Liver (tissue), 9 donors: ENCODE data around the gene PDE4D. TPM values are rescaled to one million over a fixed set of nuclear protein-coding genes. Genes with fewer than 3 reads are reported as not detected.

Source experiments
- DNase-seq: peaks from one replicate; pipeline ENCODE4 v3.0.0-alpha.2; 2017; ENCODE audit warnings: low spot score
- H3K27ac ChIP-seq, 2 donors: one replicate each; pipeline ENCODE4 v1.7.0; 2013; ENCODE audit warnings: inconsistent platforms in 2 of 2, low read length in 2 of 2, control low read depth in 1 of 2, low read depth in 1 of 2, mild to moderate bottlenecking in 1 of 2
- H3K27me3 ChIP-seq, 4 donors: one replicate each; pipeline versions ENCODE4 v1.6.1 to v1.7.0; 2013; ENCODE audit warnings: low read length in 3 of 4, inconsistent platforms in 1 of 4, mild to moderate bottlenecking in 1 of 4, moderate library complexity in 1 of 4; ENCODE audit not compliant: control insufficient read depth in 4 of 4, insufficient read depth in 4 of 4
- H3K36me3 ChIP-seq, 4 donors: one replicate each; pipeline versions ENCODE4 v1.6.1 to v1.7.0; 2013; ENCODE audit warnings: low read length in 3 of 4, mild to moderate bottlenecking in 3 of 4, low read depth in 1 of 4, moderate library complexity in 1 of 4; ENCODE audit not compliant: control insufficient read depth in 4 of 4, insufficient read depth in 3 of 4
- H3K4me1 ChIP-seq, 4 donors: one replicate each; pipeline versions ENCODE4 v1.6.1 to v1.7.0; 2013; ENCODE audit warnings: low read length in 3 of 4, mild to moderate bottlenecking in 3 of 4, moderate library complexity in 1 of 4; ENCODE audit not compliant: control insufficient read depth in 4 of 4, insufficient read depth in 4 of 4
- H3K4me3 ChIP-seq, 3 donors: one replicate each; pipeline versions ENCODE4 v1.6.1 to v1.7.0; 2013; ENCODE audit warnings: low read length in 3 of 3, control low read depth in 1 of 3, low read depth in 1 of 3, mild to moderate bottlenecking in 1 of 3
- H3K9ac ChIP-seq, 2 donors: one replicate each; pipeline ENCODE4 v1.7.0; 2013; ENCODE audit warnings: low read length in 2 of 2, mild to moderate bottlenecking in 2 of 2, moderate library complexity in 2 of 2, control low read depth in 1 of 2, low read depth in 1 of 2
- H3K9me3 ChIP-seq, 4 donors: one replicate each; pipeline versions ENCODE4 v1.6.1 to v1.7.0; 2013; ENCODE audit warnings: low read length in 3 of 4; ENCODE audit not compliant: control insufficient read depth in 4 of 4
- ATF3 ChIP-seq: IDR thresholded peaks from 2 replicates; pipeline ENCODE4 v1.6.1; 2016; ENCODE audit warnings: antibody characterized with exemption
- CTCF ChIP-seq: fragments of 150-350 bp; IDR thresholded peaks from 2 replicates; pipeline ENCODE4 v1.5.1; 2017; ENCODE audit warnings: improper control_type of control experiment, low read depth, low read length; ENCODE audit not compliant: missing input control
- EGR1 ChIP-seq, 2 donors: IDR thresholded peaks; 2 replicates each; pipeline ENCODE4 v1.6.1; 2016 to 2018; ENCODE audit warnings: antibody characterized with exemption in 2 of 2, low read depth in 2 of 2
- FOXA1 ChIP-seq: IDR thresholded peaks from 2 replicates; pipeline ENCODE4 v1.6.1; 2016; ENCODE audit warnings: antibody characterized with exemption
- FOXA2 ChIP-seq: IDR thresholded peaks from 2 replicates; pipeline ENCODE4 v1.6.1; 2016; ENCODE audit warnings: antibody characterized with exemption
- GABPA ChIP-seq, 2 donors: IDR thresholded peaks in 1 of 2; conservative IDR thresholded peaks in 1 of 2; 2 replicates each; pipeline ENCODE4 v1.6.1; 2016; ENCODE audit warnings: antibody characterized with exemption in 2 of 2, mild to moderate bottlenecking in 1 of 2, moderate library complexity in 1 of 2
- HNF4A ChIP-seq, 2 donors: conservative IDR thresholded peaks; 2 replicates each; pipeline ENCODE4 v1.6.1; 2016; ENCODE audit warnings: antibody characterized with exemption in 2 of 2, mild to moderate bottlenecking in 2 of 2
- JUND ChIP-seq, 2 donors: IDR thresholded peaks; 2 replicates each; pipeline ENCODE4 v1.6.1; 2016; ENCODE audit warnings: antibody characterized with exemption in 2 of 2
- MAX ChIP-seq: IDR thresholded peaks from 2 replicates; pipeline ENCODE4 v1.6.1; 2016; ENCODE audit warnings: antibody characterized with exemption
- NR2F2 ChIP-seq: IDR thresholded peaks from 2 replicates; pipeline ENCODE4 v1.6.1; 2016; ENCODE audit warnings: antibody characterized with exemption
- RAD21 ChIP-seq, 2 donors: IDR thresholded peaks; 2 replicates each; pipeline ENCODE4 v1.6.1; 2016; ENCODE audit warnings: antibody characterized with exemption in 2 of 2, mild to moderate bottlenecking in 2 of 2
- REST ChIP-seq: IDR thresholded peaks from 2 replicates; pipeline ENCODE4 v1.6.1; 2016; ENCODE audit warnings: antibody characterized with exemption, mild to moderate bottlenecking
- RXRA ChIP-seq, 2 donors: IDR thresholded peaks; 2 replicates each; pipeline ENCODE4 v1.6.1; 2017 to 2018; ENCODE audit warnings: antibody characterized with exemption in 2 of 2, mild to moderate bottlenecking in 1 of 2
- TAF1 ChIP-seq: conservative IDR thresholded peaks from 2 replicates; pipeline ENCODE4 v1.6.1; 2016; ENCODE audit warnings: antibody characterized with exemption, mild to moderate bottlenecking
- YY1 ChIP-seq: IDR thresholded peaks from 2 replicates; pipeline ENCODE4 v1.6.1; 2016; ENCODE audit warnings: antibody characterized with exemption, mild to moderate bottlenecking
- ZBTB33 ChIP-seq: IDR thresholded peaks from 2 replicates; pipeline ENCODE4 v1.6.1; 2016; ENCODE audit warnings: antibody characterized with exemption
- WGBS: extraction: QIAGEN DNeasy Blood & Tissue Kit; methylation state at CpG from one replicate; pipeline ENCODE4 v1.1.7; 2013; 5-methylcytosine and 5-hydroxymethylcytosine counted together
- polyA plus RNA-seq, 2 donors: library from polyadenylated mRNA; stranded (reverse) in 1 of 2; unstranded in 1 of 2; fragments of 200-250 nt in 1 of 2; fragments of >200 nt in 1 of 2; fragmentation: Nextera tagmentation in 1 of 2; extraction: Ambion mirVana in 1 of 2; gene quantifications; one replicate each; pipeline versions ENCODE4 v1.2.1 to v1.2.3, GENCODE V29; 2013 to 2015
- total RNA-seq, 2 donors: library from RNA; depleted of rRNA; stranded (reverse); fragments of >200 nt; gene quantifications; one replicate each; pipeline ENCODE4 v1.2.3, GENCODE V29; 2014
- donor health status: healthy.
- donor health status: healthy.
- donor health status: healthy.
- donor health status: healthy.
- donor health status: healthy.

Gene PDE4D
- total and polyA plus RNA-seq, 4 donors, result 0.67 to 11.9 (median 6.5) TPM

GRCh38 chr5:59792983-59793585 is 100.4 kb downstream of the PDE4D start:
- H3K9ac ChIP-seq, result no peak overlapping the region

More at GRCh38 chr5:59792983-59793585, 100.4 kb downstream of the PDE4D start:
- Histone ChIP-seq H3K27ac (no peak overlapping the region), H3K4me1 (no peaks in the 10 kb centered on the region), H3K9me3 (no peaks in the 10 kb centered on the region), H3K27me3 (peaks cover 0 to 4% (median 0%) of the 10 kb centered on the region in 4 donors), H3K36me3 (no peaks in the 10 kb centered on the region), H3K4me3 (no peak overlapping the region)
- DNase-seq, result no peak
- WGBS, result 68% methylated on average over 6 of the region's 6 CpGs
- TF ChIP-seq ATF3 (no peak), RAD21 (IDR thresholded peaks at IDR 0.05) (no peak), NR2F2 (no peak), MAX (no peak), YY1 (no peak), EGR1 (IDR thresholded peaks at IDR 0.05; ENCODE audit: low read depth in 2 of 2) (no peak), CTCF (no peak), RXRA (IDR thresholded peaks at IDR 0.05) (no peak), JUND (IDR thresholded peaks at IDR 0.05) (no peak), TAF1 (no peak), GABPA (IDR thresholded peaks at IDR 0.05 in 1 of 2, conservative IDR thresholded peaks at IDR 0.05 in 1 of 2) (no peak), REST (no peak), FOXA1 (no peak), HNF4A (conservative IDR thresholded peaks at IDR 0.05) (no peak), ZBTB33 (no peak), FOXA2 (no peak)
